NCI-H2107 treated with DMSO at 0.1 percent for 48 hours (cell line): ENCODE data around the gene HPS1.
A peak's percentile ranks its signal among the peaks of the same experiment; 100 is the strongest.

Experiments used
- DNase-seq: peaks from one replicate; lab custom pipeline; 2025; ENCODE audit not compliant: unreplicated experiment; lab: John Stamatoyannopoulos, UW

The HPS1 gene

GRCh38 chr10:98415731-98416119, 31.0 kb downstream of the HPS1 start:
- no peak for DNase-seq

GRCh38 chr10:98414932-98415730, 31.6 kb downstream of the HPS1 start, which contains the start of gene PYROXD2:
Gene PYROXD2 (minus strand): TSS chr10:98415182. CDS start chr10:98415135, 47 bp downstream.
- peak; percentile 34 for DNase-seq

- DNase-seq = no peak
Measured at GRCh38 chr10:98414578-98414931, 32.2 kb downstream of the HPS1 start.

GRCh38 chr10:98411768-98412167, 35.0 kb downstream of the HPS1 start:
- no peak for DNase-seq

- DNase-seq = no peak
Measured at GRCh38 chr10:98411166-98411565, 35.6 kb downstream of the HPS1 start.

- DNase-seq = no peak
Measured at GRCh38 chr10:98410759-98411158, 36.0 kb downstream of the HPS1 start.

- no peak for DNase-seq
Measured at GRCh38 chr10:98410135-98410743, 36.5 kb downstream of the HPS1 start.

GRCh38 chr10:98408799-98409198, 37.9 kb downstream of the HPS1 start:
- no peak for DNase-seq

GRCh38 chr10:98407744-98408241, 38.9 kb downstream of the HPS1 start:
- no peak for DNase-seq

GRCh38 chr10:98407017-98407743, 39.6 kb downstream of the HPS1 start:
- no peak for DNase-seq

GRCh38 chr10:98405422-98405821, 41.3 kb downstream of the HPS1 start:
- DNase-seq = no peak

- no peak for DNase-seq
Measured at GRCh38 chr10:98404571-98405359, 42.0 kb downstream of the HPS1 start.

- DNase-seq = no peak
Measured at GRCh38 chr10:98403812-98404504, 42.8 kb downstream of the HPS1 start.

- DNase-seq = no peak
Measured at GRCh38 chr10:98402931-98403718, 43.6 kb downstream of the HPS1 start.

- DNase-seq = no peak
Measured at GRCh38 chr10:98402478-98402877, 44.3 kb downstream of the HPS1 start.

- no peak for DNase-seq
Measured at GRCh38 chr10:98400482-98400881, 46.3 kb downstream of the HPS1 start.

GRCh38 chr10:98399784-98400183, 47.0 kb downstream of the HPS1 start:
- DNase-seq = no peak

GRCh38 chr10:98397089-98397600, 49.6 kb downstream of the HPS1 start:
- DNase-seq = no peak
